ENCODE results near the gene BRINP3. TPM values are rescaled to one million over a fixed set of nuclear protein-coding genes. Genes with fewer than 3 reads are reported as not detected.

Gene BRINP3
- total and polyA plus RNA-seq, 12 donors, result 0.08 to 1.7 (median 0.30) TPM; not detected in 5

GRCh38 chr1:190494451-190494850, 16.8 kb upstream of the BRINP3 start:
- 67 to 71% methylated on average over 4 of the region's 4 CpGs for WGBS, 2 donors
- no peak for TF ChIP-seq CTCF (IDR thresholded peaks at IDR 0.05)
- ATAC-seq (no peak), DNase-seq (no peak)
- Histone ChIP-seq H3K27ac (no peak overlapping the region), H3K9me3 (no peaks in the 10 kb centered on the region), H3K27me3 (no peaks in the 10 kb centered on the region), H3K36me3 (no peaks in the 10 kb centered on the region), H3K4me3 (no peak overlapping the region), H3K4me1 (no peaks in the 10 kb centered on the region)
- intact Hi-C loops (cut with DNase I), result no loop called here

GRCh38 chr1:190491404-190491803, 13.7 kb upstream of the BRINP3 start:
- Histone ChIP-seq H3K27ac (no peak overlapping the region), H3K4me1 (no peaks in the 10 kb centered on the region), H3K36me3 (no peaks in the 10 kb centered on the region), H3K9me3 (no peaks in the 10 kb centered on the region), H3K27me3 (no peaks in the 10 kb centered on the region), H3K4me3 (no peak overlapping the region)
- intact Hi-C loops (cut with DNase I), result no loop called here
- ATAC-seq (no peak), DNase-seq (no peak)
- no peak for TF ChIP-seq CTCF (IDR thresholded peaks at IDR 0.05)
- WGBS, 2 donors, result 89 to 90% methylated on average over 2 of the region's 2 CpGs

- H3K4me3 ChIP-seq, result no peak overlapping the region
- H3K27ac ChIP-seq, result no peak overlapping the region
- 44 to 54% methylated on average over 1 of the region's 1 CpG for WGBS, 2 donors
- H3K27me3 ChIP-seq, result peaks cover 0 to 11% (median 4%) of the 10 kb centered on the region in 7 donors
- DNase-seq, result no peak
- no peak for ATAC-seq
- no peaks in the 10 kb centered on the region for H3K9me3 ChIP-seq
- H3K36me3 ChIP-seq, result no peaks in the 10 kb centered on the region
- intact Hi-C loops (cut with DNase I), result no loop called here
- peaks cover 0 to 3% (median 0%) of the 10 kb centered on the region in 9 donors for H3K4me1 ChIP-seq
- no peak for TF ChIP-seq CTCF (IDR thresholded peaks at IDR 0.05)
Observed at GRCh38 chr1:190484045-190484444, 6.4 kb upstream of the BRINP3 start.

- ATAC-seq, result no peak
- intact Hi-C loops (cut with DNase I), result no loop called here
Observed at GRCh38 chr1:190480231-190480630, 2.6 kb upstream of the BRINP3 start.

More at GRCh38 chr1:190480231-190480630, 2.6 kb upstream of the BRINP3 start:
- no peaks in the 10 kb centered on the region for H3K9me3 ChIP-seq
- peaks cover 0 to 48% (median 40%) of the 10 kb centered on the region in 7 donors for H3K27me3 ChIP-seq
- TF ChIP-seq CTCF (IDR thresholded peaks at IDR 0.05), result no peak
- no peaks in the 10 kb centered on the region for H3K36me3 ChIP-seq
- no peak for DNase-seq
- H3K4me3 ChIP-seq, result no peak overlapping the region
- H3K4me1 ChIP-seq, result peaks cover 0 to 12% (median 0%) of the 10 kb centered on the region in 9 donors
- H3K27ac ChIP-seq, result no peak overlapping the region
